ENCODE results near the gene TPM1. TPM values are rescaled to one million over a fixed set of nuclear protein-coding genes. Genes with fewer than 3 reads are reported as not detected.
A peak's percentile ranks its signal among the peaks of the same experiment; 100 is the strongest.

TPM1 gene
- total RNA-seq, 1 donor from 2014 or later: 106 TPM

- no peak for TF ChIP-seq CTCF (IDR thresholded peaks at IDR 0.05; ENCODE audit: unreplicated experiment)
- Mint-ChIP-seq H3K27ac (ENCODE audit: unreplicated experiment) (no peak overlapping the region), H3K36me3 (ENCODE audit: low read depth, unreplicated experiment) (peaks cover 5% of the 10 kb centered on the region), H3K27me3 (ENCODE audit: unreplicated experiment) (peaks cover 10% of the 10 kb centered on the region), H3K4me1 (ENCODE audit: unreplicated experiment) (peaks cover 29% of the 10 kb centered on the region), H3K9me3 (ENCODE audit: unreplicated experiment) (no peaks in the 10 kb centered on the region), H3K4me3 (ENCODE audit: unreplicated experiment) (no peak overlapping the region)
- DNase-seq (ENCODE audit: low spot score): no peak
Observed at GRCh38 chr15:63051156-63052066, 8.9 kb downstream of the TPM1 start.

GRCh38 chr15:63052077-63052841 is 9.7 kb downstream of the TPM1 start:
- Mint-ChIP-seq H3K27me3 (ENCODE audit: unreplicated experiment) (peaks cover 6% of the 10 kb centered on the region), H3K27ac (ENCODE audit: unreplicated experiment) (no peak overlapping the region), H3K4me3 (ENCODE audit: unreplicated experiment) (no peak overlapping the region), H3K9me3 (ENCODE audit: unreplicated experiment) (no peaks in the 10 kb centered on the region), H3K36me3 (ENCODE audit: low read depth, unreplicated experiment) (peaks cover 9% of the 10 kb centered on the region), H3K4me1 (ENCODE audit: unreplicated experiment) (peaks cover 29% of the 10 kb centered on the region)
- no peak for DNase-seq (ENCODE audit: low spot score)
- TF ChIP-seq CTCF (IDR thresholded peaks at IDR 0.05; ENCODE audit: unreplicated experiment): no peak

GRCh38 chr15:63052961-63053698 is 10.6 kb downstream of the TPM1 start:
- TF ChIP-seq CTCF (IDR thresholded peaks at IDR 0.05; ENCODE audit: unreplicated experiment): no peak
- no peak for DNase-seq (ENCODE audit: low spot score)

GRCh38 chr15:63054281-63054683 is 11.7 kb downstream of the TPM1 start:
- no peak for DNase-seq (ENCODE audit: low spot score)
- Mint-ChIP-seq H3K4me3 (ENCODE audit: unreplicated experiment) (no peak overlapping the region), H3K27ac (ENCODE audit: unreplicated experiment) (no peak overlapping the region), H3K9me3 (ENCODE audit: unreplicated experiment) (no peaks in the 10 kb centered on the region), H3K27me3 (ENCODE audit: unreplicated experiment) (no peaks in the 10 kb centered on the region), H3K36me3 (ENCODE audit: low read depth, unreplicated experiment) (peaks cover 9% of the 10 kb centered on the region), H3K4me1 (ENCODE audit: unreplicated experiment) (peaks cover 20% of the 10 kb centered on the region)
- TF ChIP-seq CTCF (IDR thresholded peaks at IDR 0.05; ENCODE audit: unreplicated experiment): no peak

More at GRCh38 chr15:63052961-63053698, 10.6 kb downstream of the TPM1 start:
- Mint-ChIP-seq H3K27ac (ENCODE audit: unreplicated experiment) (peak overlapping the region; percentile 61), H3K36me3 (ENCODE audit: low read depth, unreplicated experiment) (peaks cover 13% of the 10 kb centered on the region), H3K4me1 (ENCODE audit: unreplicated experiment) (peaks cover 26% of the 10 kb centered on the region), H3K9me3 (ENCODE audit: unreplicated experiment) (no peaks in the 10 kb centered on the region), H3K4me3 (ENCODE audit: unreplicated experiment) (no peak overlapping the region), H3K27me3 (ENCODE audit: unreplicated experiment) (peaks cover 3% of the 10 kb centered on the region)

All from endothelial cell (in vitro differentiated cells).